ENCODE data around the gene LDHAL6B. TPM values are rescaled to one million over a fixed set of nuclear protein-coding genes. Genes with fewer than 3 reads are reported as not detected.

The LDHAL6B gene
- total and polyA plus RNA-seq, 7 donors, result not detected

GRCh38 chr15:59190291-59190690, 16.4 kb upstream of the LDHAL6B start:
- no peak for TF ChIP-seq POLR2AphosphoS5 (IDR thresholded peaks at IDR 0.05)
- TF ChIP-seq EP300 (IDR thresholded peaks at IDR 0.05), result no peak
- no peak for TF ChIP-seq CTCF (IDR thresholded peaks at IDR 0.05)
- no peak for TF ChIP-seq POLR2A (IDR thresholded peaks at IDR 0.05)
- 93 to 96% methylated on average over 7 of the region's 7 CpGs for WGBS, 2 donors
- Histone ChIP-seq H3K9me3 (no peaks in the 10 kb centered on the region), H3K36me3 (peaks cover 0 to 62% (median 21%) of the 10 kb centered on the region in 4 donors), H3K4me3 (no peak overlapping the region), H3K27ac (no peak overlapping the region), H3K4me1 (peaks cover 0 to 15% (median 13%) of the 10 kb centered on the region in 4 donors), H3K27me3 (no peaks in the 10 kb centered on the region)
- no peak for DNase-seq
- intact Hi-C loops (cut with DNase I), result no loop called here

GRCh38 chr15:59191855-59192237, 14.8 kb upstream of the LDHAL6B start:
- Histone ChIP-seq H3K27me3 (no peaks in the 10 kb centered on the region), H3K4me1 (peaks cover 0 to 15% (median 13%) of the 10 kb centered on the region in 4 donors), H3K4me3 (no peak overlapping the region), H3K36me3 (peaks cover 0 to 66% (median 21%) of the 10 kb centered on the region in 4 donors), H3K27ac (no peak overlapping the region), H3K9me3 (no peaks in the 10 kb centered on the region)
- intact Hi-C loops (cut with DNase I), result no loop called here
- TF ChIP-seq POLR2AphosphoS5 (IDR thresholded peaks at IDR 0.05) (no peak), EP300 (IDR thresholded peaks at IDR 0.05) (no peak), CTCF (IDR thresholded peaks at IDR 0.05) (no peak), POLR2A (IDR thresholded peaks at IDR 0.05) (no peak)
- no peak for DNase-seq
- WGBS, 2 donors, result 59 to 62% methylated on average over 6 of the region's 6 CpGs

- Histone ChIP-seq H3K9me3 (no peaks in the 10 kb centered on the region), H3K27ac (no peak overlapping the region), H3K27me3 (no peaks in the 10 kb centered on the region), H3K4me3 (no peak overlapping the region), H3K4me1 (peaks cover 0 to 15% (median 13%) of the 10 kb centered on the region in 4 donors), H3K36me3 (peaks cover 0 to 40% (median 16%) of the 10 kb centered on the region in 4 donors)
- no peak for DNase-seq
- intact Hi-C loops (cut with DNase I), result no loop called here
- WGBS, 2 donors, result 88 to 91% methylated on average over 10 of the region's 10 CpGs
- TF ChIP-seq EP300 (IDR thresholded peaks at IDR 0.05) (no peak), CTCF (IDR thresholded peaks at IDR 0.05) (no peak)
These were observed 11.9 kb upstream of the LDHAL6B start for GRCh38 chr15:59194639-59195325.

GRCh38 chr15:59196416-59196815, 10.2 kb upstream of the LDHAL6B start:
- intact Hi-C loops (cut with DNase I), result no loop called here
- no peak for DNase-seq
- TF ChIP-seq CTCF (IDR thresholded peaks at IDR 0.05) (no peak), EP300 (IDR thresholded peaks at IDR 0.05) (no peak), POLR2AphosphoS5 (IDR thresholded peaks at IDR 0.05) (no peak), POLR2A (IDR thresholded peaks at IDR 0.05) (no peak)
- 88 to 97% methylated on average over 2 of the region's 2 CpGs for WGBS, 2 donors
- H3K27me3 ChIP-seq, result no peaks in the 10 kb centered on the region
- H3K9me3 ChIP-seq, result no peaks in the 10 kb centered on the region
- no peak overlapping the region for H3K4me3 ChIP-seq
- peaks cover 0 to 38% (median 12%) of the 10 kb centered on the region in 4 donors for H3K36me3 ChIP-seq
- no peak overlapping the region for H3K27ac ChIP-seq
- H3K4me1 ChIP-seq, result peaks cover 0 to 24% (median 16%) of the 10 kb centered on the region in 4 donors

GRCh38 chr15:59197454-59197853, 9.2 kb upstream of the LDHAL6B start:
- no peak for DNase-seq
- 92 to 93% methylated on average over 2 of the region's 2 CpGs for WGBS, 2 donors
- H3K4me1 ChIP-seq, result peaks cover 0 to 23% (median 14%) of the 10 kb centered on the region in 4 donors
- H3K4me3 ChIP-seq, result no peak overlapping the region
- H3K27ac ChIP-seq, result no peak overlapping the region
- TF ChIP-seq POLR2AphosphoS5 (IDR thresholded peaks at IDR 0.05) (no peak), CTCF (IDR thresholded peaks at IDR 0.05) (no peak), EP300 (IDR thresholded peaks at IDR 0.05) (no peak), POLR2A (IDR thresholded peaks at IDR 0.05) (no peak)
- intact Hi-C loops (cut with DNase I), result no loop called here
- H3K27me3 ChIP-seq, result no peaks in the 10 kb centered on the region
- H3K9me3 ChIP-seq, result no peaks in the 10 kb centered on the region
- H3K36me3 ChIP-seq, result peaks cover 0 to 47% (median 13%) of the 10 kb centered on the region in 4 donors
